Right hindlimb (tissue), 1 donor: Measurements from ENCODE around the gene TMEM138.

ENCODE experiments used
- DNase-seq: peaks from one replicate; pipeline ENCODE4 v3.0.0-alpha.2; 2018

TMEM138 gene

GRCh38 chr11:61361741-61362541, at the start of gene TMEM138, which contains the start of gene CYB561A3:
Gene TMEM138, plus strand, starts transcription at chr11:61362374. Its CDS starts 2,017 bp downstream, at chr11:61364391.
Gene CYB561A3, minus strand, starts transcription at chr11:61361882. Its CDS starts 5,169 bp downstream, at chr11:61356713.
- peak; percentile 95 for DNase-seq

GRCh38 chr11:61315260-61315659, 46.9 kb upstream of the TMEM138 start:
- DNase-seq, result no peak

GRCh38 chr11:61325649-61326414, 36.3 kb upstream of the TMEM138 start:
- no peak for DNase-seq

GRCh38 chr11:61327669-61328071, 34.5 kb upstream of the TMEM138 start:
- no peak for DNase-seq

- DNase-seq, result no peak
Measured at GRCh38 chr11:61328351-61328750, 33.8 kb upstream of the TMEM138 start.

GRCh38 chr11:61329871-61330270, 32.3 kb upstream of the TMEM138 start:
- DNase-seq, result no peak

GRCh38 chr11:61331651-61332050, 30.5 kb upstream of the TMEM138 start:
- DNase-seq, result no peak

GRCh38 chr11:61332281-61332796, 29.8 kb upstream of the TMEM138 start:
- no peak for DNase-seq

- DNase-seq, result peak; percentile 97
Measured at GRCh38 chr11:61332797-61333549, 29.2 kb upstream of the TMEM138 start, which contains the start of the genes DDB1 and TKFC. Gene DDB1, minus strand, starts transcription at chr11:61333105. Its CDS starts 137 bp downstream, at chr11:61332968. Gene TKFC, plus strand, starts transcription at chr11:61333228. Its CDS starts 1,501 bp downstream, at chr11:61334729.

- DNase-seq, result no peak
Measured at GRCh38 chr11:61333550-61334433, 28.4 kb upstream of the TMEM138 start.

GRCh38 chr11:61334434-61335354, 27.5 kb upstream of the TMEM138 start:
- no peak for DNase-seq

- DNase-seq, result no peak
Measured at GRCh38 chr11:61335355-61335710, 26.8 kb upstream of the TMEM138 start.

- peak; percentile 84 for DNase-seq
Measured at GRCh38 chr11:61336171-61336935, 25.8 kb upstream of the TMEM138 start.

- no peak for DNase-seq
Measured at GRCh38 chr11:61337706-61338470, 24.3 kb upstream of the TMEM138 start.

GRCh38 chr11:61338783-61339489, 23.2 kb upstream of the TMEM138 start:
- DNase-seq, result no peak

GRCh38 chr11:61339490-61339878, 22.7 kb upstream of the TMEM138 start:
- DNase-seq, result no peak

- no peak for DNase-seq
Measured at GRCh38 chr11:61340979-61341378, 21.2 kb upstream of the TMEM138 start.

GRCh38 chr11:61341706-61342105, 20.5 kb upstream of the TMEM138 start:
- DNase-seq, result no peak
